Measurements from ENCODE around the gene RTTN.
"Not testable (repeated sequence)": the region's sequence is repeated elsewhere in the genome, so short reads cannot be mapped to it uniquely, and the experiment has no call there.

The RTTN gene

DNA sequence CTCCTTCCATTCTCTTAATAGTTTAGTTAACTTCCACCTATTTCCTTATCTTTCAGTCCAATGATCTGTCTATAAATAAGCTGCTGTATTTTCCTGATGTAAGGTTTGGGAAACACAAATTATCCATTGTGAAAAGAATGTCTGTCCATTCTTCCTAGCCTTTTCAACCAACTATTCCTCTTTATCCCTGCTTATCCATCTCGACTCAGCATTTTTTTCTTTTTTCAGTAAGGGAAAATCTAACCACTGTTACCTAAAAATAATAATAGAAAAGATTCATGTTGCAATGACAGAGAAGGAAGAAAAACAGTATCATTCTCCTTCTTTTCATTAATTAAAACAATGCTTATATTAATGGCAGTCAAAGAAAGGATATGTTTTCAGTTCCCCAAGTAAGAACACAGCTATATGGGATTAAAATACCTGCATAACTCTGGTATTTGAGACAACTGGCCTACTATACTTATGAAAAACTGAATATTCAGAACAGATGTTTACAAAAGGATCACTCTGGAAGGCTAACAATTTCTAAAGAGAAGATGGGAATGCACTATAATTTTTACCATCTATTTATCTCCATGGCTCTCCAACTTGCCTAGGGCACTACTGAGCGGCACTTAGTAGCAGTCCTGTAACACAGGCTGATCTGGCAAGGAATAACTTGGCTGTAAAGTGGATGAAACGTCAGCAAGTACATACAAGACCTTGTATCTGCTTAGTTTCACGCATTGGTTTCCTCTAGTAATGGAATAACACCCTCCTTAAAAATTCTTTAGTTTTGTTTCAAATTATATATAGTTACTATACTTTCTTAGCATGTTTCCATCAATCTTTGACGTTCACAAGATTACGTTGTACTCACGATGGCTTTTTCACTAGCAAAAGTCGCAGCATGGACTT is 57.2 kb downstream of the RTTN start:
- DNase-seq, result no peak

DNA sequence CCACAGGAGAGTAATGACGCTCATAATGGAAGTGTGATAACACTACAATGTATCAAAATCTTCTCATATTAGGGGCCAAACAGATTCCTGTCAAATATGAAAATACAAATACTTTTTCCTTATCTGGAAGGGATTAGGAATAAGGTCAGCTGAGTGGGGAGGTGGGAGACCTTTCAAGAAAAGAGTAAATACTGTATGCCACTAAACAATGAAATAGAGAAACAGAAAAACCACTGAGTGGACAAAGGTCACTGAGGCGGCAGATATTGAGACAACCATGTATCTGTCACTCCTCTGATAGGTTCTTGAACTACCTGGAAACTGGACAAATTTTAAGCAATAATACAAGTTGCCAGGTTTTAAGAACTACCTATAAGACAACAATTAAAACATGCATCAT is 59.3 kb downstream of the RTTN start:
- DNase-seq, result no peak

DNA sequence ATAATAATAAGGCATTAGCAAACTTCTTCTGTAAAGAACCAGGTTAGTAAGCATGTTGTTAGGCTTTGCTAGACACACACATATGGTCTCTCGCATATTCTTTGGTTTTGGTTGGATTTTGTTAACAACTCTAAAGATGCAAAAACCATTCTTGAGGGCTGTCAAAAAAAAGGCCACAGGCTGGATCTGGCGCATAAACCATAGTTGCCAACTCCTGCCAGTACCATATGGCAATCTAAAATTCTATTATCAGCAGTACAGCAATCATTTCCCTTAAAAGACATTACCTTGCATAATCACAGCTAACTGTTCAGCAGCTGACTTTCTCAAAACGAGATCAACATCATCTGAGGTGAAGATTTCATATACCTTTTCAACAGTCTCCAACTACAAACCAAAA is 63.5 kb downstream of the RTTN start:
- no peak for DNase-seq

DNA sequence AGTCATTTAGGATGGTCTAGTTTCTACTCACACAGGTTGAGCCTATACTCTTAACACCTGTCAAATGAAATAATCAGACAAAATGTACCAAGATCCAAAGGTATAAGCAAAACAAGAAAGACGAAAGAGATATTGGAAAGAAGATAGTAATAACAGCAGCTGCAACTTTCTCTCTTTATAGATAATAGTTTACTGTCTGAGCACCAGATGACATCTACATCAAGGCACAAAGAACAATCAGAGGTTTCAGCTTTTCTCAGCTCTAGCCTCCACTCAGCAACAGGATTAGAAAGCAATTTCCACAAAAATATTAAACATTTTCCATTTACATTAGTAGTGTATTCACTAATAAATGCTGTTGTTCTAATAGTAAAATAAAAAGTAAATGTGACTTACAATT is 66.3 kb downstream of the RTTN start:
- no peak for DNase-seq

DNA sequence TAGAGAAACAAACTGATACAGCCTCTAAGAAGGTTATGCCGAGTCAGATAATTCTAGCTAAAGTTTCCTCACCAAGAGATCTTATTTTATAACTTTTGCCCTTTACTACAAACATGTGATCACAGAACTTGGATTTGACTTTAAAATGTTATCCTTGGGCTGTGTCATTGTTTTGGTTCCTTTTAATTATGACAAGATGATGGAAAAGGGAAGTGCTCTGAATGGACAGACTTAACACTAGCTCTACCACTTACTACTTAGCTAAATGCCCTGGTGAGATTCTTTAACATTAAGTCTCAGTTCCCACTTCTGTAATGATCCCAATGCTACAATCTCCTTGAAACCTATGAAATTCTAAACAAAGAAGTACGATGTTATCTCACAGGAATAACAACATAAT is 69.9 kb downstream of the RTTN start:
- DNase-seq, result no peak

DNA sequence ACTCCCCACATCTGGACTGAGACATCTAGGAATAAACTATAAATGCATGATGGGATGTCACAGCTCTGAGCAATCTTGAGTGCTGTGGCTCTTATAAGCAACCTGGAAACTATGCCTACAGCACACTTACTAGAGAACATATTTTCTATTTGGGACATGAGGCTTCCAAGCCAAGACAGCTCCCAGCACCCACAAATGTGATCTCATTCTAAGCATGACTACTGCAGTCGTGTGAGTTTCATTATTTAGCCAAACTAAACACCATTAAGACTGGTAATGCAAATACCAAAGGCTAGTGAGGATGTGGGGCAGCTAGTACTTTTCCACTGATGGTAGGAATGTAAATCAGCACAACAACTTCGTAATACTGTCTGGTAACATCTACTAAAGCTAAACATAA is 72.5 kb downstream of the RTTN start:
- no peak for DNase-seq

DNA sequence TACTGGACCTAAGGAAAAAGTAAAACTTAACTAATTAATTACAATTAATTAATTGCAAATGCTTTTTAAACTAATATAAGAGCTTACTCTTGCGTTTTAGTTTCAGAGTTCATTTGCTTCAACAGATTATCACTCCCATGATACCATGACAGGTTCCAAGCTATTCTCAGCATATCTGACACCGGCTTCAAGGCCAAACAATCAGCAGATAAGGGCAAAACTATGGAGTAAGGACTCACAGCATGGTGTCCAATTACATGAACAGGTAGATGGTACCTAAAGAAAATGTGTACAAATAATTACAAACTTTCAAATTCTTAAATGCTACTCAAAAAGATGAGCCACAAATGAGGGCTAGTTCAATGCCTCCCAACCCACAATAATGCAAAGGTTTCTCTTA is 77.2 kb downstream of the RTTN start:
- no peak for DNase-seq

DNA sequence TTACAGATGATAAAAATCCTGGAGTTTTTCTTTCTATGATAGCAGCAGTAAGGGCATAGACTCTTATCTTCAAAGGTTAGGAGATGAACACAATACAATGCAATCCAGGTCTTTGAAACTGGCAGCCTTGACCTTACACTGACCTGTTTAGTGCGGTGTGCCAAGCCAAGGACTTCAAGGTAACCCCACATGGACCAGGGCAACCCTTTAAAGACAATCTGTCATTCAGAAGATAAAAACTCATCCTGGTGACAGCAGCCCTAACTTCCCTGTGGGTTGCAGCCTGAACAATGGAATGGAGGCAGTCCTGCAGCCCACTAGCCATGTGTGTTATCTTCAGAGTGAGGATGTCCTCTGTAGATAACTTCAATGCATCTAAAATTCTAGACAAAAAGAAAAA is 78.1 kb downstream of the RTTN start:
- no peak for DNase-seq

DNA sequence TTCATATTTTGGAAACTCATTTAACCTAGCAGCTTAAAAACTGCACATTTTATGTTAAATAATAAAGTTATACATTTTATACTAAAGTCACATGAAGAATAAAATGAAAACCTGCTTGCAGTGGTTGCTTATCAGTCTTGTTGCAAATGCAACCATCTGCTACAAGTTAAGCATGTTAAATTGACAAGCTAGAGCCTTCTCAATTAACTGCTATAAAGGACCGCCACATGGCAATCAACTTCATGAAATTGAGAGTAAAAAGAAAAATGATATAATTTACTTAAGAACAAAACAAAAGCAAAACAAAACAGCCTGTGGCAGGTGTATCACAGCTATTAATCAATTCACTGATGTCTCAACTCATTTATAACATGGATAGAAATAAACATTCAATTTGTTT is 78.7 kb downstream of the RTTN start:
- no peak for DNase-seq

DNA sequence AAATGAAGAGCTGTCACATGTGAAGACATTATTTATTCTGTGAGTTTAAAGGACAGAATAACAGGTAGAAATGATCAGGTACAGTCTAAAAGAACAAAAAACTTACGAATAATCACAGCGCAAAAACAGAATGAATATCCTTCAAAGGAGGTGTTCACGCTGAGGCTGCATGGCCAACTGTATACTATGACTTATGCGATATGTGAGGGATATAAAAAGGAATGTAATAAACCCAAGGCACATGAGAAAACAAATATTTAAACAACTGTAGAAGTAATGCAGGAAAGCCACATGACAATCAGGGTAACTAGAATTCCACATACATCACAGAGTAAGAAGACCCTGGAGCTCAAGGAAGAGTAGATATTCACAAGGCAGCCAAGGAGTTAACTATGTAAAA is 81.3 kb downstream of the RTTN start:
- DNase-seq, result no peak

DNA sequence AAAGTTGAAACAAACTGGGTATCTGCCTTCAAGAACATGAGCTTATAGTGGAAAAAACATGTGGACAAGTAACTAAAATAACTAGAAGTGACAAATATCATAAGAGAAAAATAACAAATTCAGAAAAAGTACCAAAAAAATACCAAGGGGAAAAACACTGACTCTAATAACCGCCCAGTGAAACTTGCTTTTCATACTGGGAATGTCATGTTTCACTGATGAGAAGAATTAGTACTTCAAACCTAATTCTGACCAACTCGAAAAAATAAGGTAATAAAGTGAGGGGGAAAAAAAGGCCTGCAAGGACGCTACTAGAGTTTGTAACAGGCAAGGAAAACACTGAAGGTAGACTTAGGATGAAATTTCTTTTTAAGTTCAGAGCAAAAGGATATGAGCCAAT is 83.6 kb downstream of the RTTN start:
- DNase-seq, result no peak

DNA sequence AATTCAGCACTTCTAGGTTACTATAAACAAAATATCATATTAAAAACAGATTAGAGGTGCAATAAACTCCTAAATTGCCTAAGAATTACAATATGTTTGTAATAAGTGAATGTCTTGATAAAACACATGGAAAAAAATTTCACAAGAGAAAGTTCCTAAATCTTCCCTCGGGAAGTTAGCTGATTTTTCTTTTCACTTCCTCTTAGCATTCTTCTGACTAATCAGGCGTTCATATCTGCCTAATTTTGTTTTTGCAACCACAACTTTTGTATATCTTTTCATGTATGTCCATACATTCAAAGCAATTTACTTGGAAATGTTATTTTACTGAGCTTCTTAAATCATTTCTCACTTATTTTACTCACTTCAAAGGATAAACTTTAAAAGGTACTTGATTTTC is 88.5 kb downstream of the RTTN start:
- DNase-seq, result no peak

DNA sequence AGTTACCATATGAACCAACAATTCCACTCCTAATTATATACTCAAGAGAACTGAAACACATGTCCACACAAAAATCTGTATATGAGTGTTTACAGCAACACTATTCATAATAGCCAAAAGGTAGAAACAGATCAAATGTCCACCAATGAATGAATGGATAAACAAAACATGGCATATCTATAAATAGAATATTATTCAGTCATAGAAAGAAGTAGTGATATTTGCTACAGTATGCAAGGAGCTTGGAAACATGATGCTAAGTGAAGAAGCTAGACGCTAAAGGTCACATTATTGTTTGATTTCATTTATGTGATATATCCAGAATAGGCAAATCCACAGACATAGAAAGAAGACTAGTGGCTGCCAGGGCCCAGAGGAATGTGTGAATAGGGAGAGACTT is 92.0 kb downstream of the RTTN start:
- DNase-seq, result no peak

DNA sequence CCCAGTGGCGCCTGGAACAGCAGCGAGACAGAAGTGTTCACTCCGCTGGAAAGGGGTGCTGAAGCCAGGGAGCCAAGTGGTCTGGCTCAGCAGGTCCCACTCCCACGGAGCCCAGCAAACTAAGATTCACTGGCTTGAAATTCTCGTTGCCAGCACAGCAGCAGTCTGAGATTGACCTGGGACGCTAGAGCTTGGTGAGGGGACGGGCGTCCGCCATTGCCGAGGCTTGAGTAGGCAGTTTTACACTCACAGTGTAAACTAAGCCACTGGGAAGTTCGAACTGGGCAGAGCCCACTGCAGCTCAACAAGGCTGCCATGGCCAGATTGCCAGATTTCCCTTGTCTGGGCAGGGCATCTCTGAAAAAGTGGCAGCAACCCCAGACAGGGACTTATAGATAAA is 94.8 kb downstream of the RTTN start:
- no peak for DNase-seq

DNA sequence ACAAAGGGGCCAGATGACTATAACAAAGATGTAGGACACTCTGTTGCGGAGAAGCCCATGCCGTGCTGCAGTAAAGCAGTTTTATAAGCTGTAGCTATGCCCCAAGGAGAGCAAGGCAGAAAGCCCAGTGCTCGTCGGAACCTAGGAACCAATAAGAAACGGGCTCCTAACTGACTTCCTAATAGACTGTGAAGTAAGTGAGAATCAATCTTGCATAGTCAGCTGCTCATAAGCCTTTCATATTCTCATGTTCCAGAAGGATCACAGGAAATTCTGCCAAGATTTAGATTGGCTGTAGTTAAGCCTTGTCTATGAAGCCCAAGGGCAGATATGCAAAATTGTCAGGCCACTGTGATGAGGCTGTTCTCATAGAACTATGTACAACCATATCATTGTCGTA is 98.4 kb downstream of the RTTN start:
- no peak for DNase-seq

DNA sequence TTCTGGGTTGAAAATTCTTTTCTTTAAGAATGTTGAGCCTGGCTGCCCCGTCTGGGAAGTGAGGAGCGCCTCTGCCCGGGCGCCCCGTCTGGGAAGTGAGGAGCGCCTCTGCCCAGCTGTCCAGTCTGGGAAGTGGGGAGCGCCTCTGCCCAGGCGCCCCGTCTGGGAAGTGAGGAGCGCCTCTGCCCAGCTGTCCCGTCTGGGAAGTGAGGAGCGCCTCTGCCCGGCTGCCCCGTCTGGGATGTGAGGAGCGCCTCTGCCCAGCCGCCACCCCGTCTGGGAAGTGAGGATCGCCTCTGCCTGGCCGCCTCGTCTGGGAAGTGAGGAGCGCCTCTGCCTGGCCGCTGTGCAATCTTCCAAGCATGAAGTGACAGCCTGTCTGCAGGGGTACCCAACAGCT is 102.6 kb downstream of the RTTN start:
- DNase-seq, result not testable (repeated sequence)

DNA sequence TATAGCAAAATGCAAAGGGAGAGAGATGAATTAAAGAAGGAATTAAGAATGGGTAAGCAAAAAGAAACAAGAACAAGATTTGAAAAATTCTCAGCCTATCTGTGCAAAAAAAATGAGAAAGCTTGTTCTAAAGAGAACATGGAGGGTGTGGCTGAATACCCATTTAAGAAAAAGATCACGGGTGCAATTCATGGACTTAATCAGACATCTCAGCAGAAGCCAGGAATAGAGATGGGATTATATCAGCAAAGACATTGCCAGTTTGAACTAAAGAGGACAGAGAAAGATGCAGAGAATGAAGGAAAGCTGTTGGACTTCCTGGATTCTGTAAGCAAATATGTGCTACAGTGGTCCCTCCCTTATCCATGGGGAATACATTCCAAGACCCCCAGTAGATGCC is 115.6 kb downstream of the RTTN start:
- DNase-seq, result no peak

DNA sequence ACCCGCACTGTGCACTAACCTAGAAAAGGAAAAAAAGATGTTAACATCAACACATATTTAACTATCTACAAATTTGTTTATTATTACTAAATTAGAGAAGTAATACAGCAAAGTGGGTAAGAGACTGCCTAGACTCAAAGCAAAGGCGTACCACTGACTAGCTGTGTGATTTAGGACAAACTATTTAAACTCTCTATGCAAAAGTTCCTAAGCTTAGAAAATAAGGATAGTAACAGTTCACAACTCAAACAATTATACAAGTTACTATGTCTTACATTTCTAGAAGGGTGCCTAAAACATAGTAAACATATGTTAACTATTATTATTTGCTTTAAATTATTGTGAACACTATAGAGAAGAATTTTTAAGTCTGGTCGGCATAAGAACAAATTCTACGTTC is 119.4 kb downstream of the RTTN start:
- no peak for DNase-seq

DNA sequence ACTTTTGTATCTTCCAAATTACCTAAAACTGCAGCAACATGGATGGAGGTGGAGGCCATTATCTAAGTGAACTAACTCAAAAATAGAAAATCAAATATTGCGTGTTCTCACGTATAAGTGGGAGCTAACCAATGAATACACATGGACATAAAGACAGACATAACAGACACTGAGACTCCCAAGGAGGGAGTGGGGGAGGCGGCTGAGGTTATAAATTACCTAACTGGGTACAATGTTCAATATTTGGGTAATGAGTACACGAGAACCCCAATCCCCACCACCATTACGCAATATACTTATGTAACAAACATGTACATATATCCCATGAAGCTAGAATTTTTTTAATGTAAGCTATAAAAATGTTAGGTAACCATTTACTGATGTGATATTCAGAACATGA is 119.8 kb downstream of the RTTN start:
- no peak for DNase-seq

DNA sequence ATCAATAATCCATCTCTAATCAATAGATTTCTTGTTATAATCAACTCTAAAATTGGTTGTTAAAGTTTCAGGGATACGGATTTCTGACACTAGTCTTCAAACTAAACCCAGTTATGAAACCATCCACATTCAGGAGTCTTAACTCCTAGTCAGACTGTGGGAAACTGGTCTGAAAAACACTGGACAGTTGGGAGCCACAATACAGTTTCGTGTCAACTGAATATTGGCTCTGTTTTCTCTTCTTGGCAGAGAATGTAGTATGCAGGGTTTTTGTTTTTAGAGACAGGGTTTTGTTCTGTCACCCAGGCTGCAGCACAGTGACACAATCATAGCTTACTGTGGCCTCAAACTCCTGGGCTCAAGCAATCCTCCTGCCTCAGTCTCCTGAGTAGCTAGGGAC is 123.1 kb downstream of the RTTN start:
- no peak for DNase-seq

DNA sequence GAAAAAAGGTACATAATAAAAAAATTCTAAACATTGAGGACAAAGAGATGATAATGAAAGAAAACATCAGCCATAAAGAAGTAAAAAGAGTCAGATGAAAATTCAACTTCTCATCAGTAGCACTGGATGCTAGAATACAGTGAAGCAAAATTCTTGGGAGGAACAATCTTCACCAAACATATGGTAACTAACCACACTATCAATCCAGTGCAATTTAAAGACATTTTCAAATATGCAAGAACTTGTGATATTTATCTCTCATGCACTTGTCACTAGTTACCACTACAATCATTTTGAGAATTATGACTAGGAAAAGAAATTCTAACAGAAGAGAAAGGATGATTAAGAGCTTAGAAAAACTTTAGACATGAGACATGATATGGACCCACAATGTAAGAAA is 127.4 kb downstream of the RTTN start:
- DNase-seq, result no peak

DNA sequence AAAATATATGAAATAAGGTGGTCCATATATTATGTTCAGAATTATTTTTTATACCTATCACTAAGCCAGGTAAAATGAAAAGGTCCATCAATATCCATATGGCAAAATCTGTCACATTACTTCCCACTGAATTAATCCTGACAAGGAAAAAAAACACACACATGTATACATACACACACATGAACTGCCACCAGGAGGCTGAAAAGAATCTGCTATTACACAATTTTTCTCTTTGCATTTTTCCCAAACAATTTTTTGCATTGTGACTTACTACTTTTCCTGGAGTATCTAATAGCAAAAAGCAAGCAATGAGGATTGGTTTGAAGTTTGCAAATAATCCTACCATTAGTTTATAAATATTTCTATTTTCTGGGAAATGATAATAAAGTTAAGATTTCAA is 129.6 kb downstream of the RTTN start:
- no peak for DNase-seq

DNA sequence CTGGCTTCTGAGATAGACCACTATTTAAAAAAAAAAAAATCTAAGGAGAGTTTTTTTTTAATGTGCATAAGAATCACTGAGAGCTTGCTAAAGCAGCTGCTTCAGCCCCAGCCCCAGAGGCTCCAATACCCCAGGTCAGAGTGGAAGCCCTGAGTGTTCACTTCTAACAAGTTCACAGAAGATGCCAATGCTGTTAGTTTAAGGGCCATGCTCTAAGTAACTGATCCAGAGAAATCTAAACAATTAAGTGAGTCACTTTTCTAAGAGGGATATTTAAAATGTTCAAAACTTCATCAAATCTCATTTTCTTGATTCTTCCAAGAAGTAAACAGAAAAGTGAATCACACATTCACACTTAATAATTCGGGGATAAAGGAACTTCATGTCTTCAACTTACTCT is 131.4 kb downstream of the RTTN start:
- no peak for DNase-seq

DNA sequence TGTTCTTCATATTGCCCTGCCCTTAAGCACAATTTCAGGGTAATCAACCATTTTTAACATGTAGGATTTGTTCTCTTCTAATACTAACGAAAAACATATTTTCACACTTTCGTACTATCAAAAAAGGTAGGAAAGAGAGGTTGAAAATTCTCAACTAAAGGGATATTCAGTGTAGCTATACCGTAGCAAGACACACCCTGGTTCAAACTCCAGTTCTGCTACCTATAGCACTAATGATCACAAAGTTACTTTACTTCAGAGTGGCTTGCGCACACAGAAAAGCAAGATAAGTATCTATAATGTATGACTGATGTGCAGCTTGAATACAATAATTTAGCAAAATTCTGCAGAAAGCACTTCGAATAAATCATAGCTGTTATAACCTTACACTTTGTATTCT is 132.1 kb downstream of the RTTN start:
- no peak for DNase-seq

DNA sequence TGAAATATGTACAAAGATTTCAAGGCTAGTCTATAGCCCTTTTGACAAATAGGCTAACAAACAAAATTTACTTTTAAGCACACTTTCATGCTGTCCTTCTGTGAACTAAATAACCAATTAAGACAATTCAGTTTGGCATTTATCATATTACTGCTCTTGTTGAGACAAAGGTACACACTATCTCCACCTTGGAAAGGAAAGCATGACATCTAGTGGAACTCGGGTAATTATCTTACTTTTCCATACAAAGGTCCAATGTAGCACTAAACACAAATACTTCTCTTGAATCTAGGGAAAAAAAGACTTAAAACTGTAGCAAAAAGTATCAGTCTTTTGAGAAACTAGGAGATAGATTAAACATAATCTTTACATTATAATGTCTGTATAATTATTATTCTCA is 132.8 kb downstream of the RTTN start:
- no peak for DNase-seq

Measured in stimulated activated CD4-positive, alpha-beta T cell treated with anti-CD3 and anti-CD28 coated beads, Interleukin-4, amount 100 ng/mL, for 24 hours (primary cell).